Fibroblast of the conjunctiva (primary cell): ENCODE data around the gene PHF19.

Experiments used
- DNase-seq: peaks from one replicate; pipeline ENCODE4 v3.0.0-alpha.2; 2010; ENCODE audit warnings: low read depth

The PHF19 gene

GRCh38 chr9:120891884-120892747, 15.1 kb upstream of the PHF19 start:
- no peak for DNase-seq

- no peak for DNase-seq
Measured at GRCh38 chr9:120891245-120891883, 14.4 kb upstream of the PHF19 start.

- DNase-seq = no peak
Measured at GRCh38 chr9:120890320-120891244, 13.6 kb upstream of the PHF19 start.

- DNase-seq = no peak
Measured at GRCh38 chr9:120889606-120890271, 12.8 kb upstream of the PHF19 start.

DNA sequence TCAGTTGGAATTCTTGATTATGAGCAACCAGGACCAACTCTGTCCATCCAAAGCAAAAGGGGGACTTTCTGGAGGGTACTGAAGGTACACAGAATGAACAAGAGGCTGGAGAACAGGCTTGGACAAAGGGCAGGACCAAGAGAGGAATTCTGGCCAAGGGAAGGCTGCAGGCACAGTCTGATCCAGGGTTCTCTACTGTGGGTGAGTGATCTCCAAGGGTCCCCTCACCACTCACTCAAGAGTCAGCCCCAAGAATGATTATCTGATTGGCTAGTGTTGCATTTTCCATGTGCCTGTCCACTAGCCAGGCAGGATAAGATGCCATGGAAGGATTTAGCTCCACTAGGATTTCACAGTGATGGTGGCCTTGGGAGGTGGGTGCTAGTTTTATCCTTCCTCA, 11.6 kb upstream of the PHF19 start:
- no peak for DNase-seq

GRCh38 chr9:120886490-120886967, 9.5 kb upstream of the PHF19 start:
- DNase-seq = no peak

DNA sequence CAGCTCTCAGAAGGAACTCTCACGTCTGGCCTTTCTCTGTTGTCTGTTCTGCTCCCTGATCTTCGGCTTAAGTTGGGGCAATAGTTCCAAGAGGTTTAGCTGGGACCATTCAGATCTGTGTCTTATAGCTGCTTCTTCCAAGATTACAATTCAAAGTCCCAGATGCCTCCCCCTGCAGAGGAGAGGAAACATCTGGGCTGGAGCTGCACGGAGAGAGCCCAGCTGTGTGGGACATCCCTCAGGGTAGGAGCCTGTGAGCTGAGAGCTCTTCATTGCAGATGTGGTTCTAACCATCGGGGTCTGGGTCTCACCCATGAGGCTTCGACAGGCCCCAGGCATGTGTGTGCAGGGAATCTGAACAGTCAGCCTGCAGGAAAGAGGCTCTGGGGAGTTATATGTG, 9.0 kb upstream of the PHF19 start:
- DNase-seq = no peak

- DNase-seq = no peak
Measured at GRCh38 chr9:120885457-120885856, 8.5 kb upstream of the PHF19 start.

DNA sequence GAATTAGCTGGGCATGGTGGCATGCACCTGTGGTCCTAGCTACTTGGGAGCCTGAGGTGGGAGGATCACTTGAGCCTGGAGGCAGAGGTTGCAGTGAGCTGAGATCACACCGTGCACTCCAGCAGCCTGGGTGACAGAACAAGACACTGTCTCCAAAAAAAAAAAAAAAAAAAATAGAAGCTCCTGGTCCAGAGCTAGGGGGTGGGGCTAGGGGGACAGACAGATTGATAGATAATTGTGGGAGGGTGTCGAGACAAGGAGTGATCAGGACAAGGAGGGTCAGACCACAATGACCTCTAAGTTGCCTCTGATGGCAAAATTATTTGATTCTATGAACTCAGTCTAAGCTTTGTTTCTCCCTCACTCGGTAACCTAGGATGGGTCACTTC, 6.6 kb upstream of the PHF19 start:
- no peak for DNase-seq

- DNase-seq = no peak
Measured at GRCh38 chr9:120882935-120883607, 6.1 kb upstream of the PHF19 start.

DNA sequence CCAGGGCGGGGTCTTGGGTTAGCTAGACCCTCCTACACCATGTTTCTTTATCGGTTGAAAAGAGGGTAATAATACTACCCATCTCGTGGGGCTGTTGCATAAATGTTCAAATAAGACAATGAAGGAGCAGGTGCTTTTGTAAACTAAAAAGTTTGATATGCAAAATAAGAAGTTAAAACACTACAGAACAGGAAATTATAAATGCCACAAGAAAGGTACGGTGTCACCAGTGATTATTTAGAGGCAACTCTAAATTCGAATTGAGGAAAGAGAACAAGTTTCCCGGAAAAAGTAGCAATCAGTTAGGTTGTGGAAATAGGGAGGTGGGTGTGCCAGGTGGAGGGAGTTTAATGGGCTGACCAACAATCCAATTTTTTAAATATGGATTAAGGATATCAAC, 2.5 kb upstream of the PHF19 start:
- no peak for DNase-seq

GRCh38 chr9:120878188-120879130, 1.5 kb upstream of the PHF19 start:
- no peak for DNase-seq

DNA sequence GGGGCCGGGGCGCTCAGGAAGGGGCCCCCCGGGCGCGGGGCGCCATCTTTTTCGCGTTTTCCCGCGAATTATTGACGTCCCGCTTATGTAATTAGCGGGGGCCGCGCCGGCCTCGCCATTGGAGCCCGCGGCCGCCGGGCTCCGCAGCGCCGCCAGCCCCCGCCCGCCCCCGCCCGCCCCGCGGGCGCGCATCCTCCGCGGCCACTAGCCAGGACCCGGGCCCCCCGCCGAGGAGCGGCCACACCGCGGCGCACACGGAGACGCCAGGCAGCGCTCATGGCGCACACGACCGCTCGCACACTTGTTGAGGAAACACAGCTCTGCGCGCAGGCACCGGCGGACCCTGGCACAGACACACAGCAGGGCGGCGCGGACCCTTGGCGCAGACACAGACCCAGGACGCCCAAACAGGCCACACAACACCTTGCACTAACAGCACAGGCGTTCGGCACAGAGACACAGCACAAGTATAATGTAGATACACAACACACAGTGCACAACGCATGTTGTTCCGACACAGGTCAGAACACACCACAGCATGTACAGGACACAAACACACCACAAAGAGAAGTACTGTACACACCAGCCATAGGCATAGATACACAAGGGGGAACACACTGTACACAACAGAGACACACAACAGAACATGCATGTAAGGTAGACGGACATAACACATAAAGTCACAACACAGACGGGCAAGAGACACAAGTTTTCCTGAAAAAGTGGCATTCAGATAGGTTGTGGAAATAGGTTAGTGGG, 467 bp upstream of the PHF19 start:
- DNase-seq = no peak

DNA sequence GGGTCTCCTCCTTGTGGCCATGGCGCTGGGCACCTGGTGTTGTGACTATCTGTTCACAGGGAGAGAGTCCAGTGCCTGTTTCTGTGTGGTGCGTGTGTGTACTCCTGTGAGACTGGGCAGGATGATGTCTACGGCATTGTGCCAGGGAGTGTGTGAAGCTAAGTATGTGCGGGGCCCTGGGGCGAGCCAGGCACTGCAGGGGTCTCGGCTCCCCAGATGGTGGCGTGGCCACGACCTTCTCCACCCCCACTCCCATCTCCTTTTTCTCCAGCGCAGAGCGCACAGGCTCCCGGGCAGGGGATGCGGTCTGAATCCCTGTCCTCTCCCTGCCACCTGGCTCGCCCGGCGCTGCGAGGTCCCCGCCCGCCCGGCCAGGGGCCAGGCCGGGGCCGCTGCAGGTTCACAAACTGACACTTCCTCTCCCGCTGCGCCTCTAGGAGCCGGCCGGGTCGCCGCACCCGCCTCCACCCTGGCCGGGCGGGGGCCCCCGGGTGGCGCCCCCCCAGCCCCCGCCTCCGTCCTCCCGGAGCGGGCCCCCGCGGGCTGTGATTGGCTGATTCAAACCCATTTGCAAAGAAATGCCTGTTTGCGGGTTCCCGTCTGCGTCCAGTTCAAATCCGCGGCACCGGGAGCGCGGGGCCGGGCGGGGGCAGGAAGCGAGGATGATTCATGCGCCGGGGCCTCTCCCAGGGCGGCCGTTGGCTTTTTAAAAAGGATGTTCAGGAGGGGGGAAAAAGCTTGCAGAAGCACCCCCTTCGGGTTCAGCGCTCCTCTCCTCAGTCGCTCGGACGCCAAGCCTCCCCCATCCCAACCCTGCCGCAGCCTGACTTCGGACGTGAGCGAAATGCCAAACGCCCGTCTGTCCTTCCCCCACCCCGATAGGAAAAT, 790 bp downstream of the PHF19 start:
- peak; percentile 85 for DNase-seq

DNA sequence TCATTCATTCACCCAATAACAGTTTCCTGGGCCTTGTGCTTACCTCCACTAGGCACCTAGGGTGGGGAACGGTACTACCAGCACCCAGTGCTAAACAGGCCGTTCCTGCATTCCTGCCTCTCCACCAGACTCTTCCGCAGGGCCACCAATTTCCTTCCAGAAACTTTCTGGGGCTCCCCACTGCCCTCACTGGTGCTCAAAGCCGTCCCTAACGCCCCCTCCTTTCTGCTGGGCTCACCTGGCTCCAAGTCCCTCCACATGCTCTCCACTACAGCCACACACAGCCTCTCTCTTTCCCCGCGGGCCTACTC, 1.4 kb downstream of the PHF19 start:
- DNase-seq = no peak

DNA sequence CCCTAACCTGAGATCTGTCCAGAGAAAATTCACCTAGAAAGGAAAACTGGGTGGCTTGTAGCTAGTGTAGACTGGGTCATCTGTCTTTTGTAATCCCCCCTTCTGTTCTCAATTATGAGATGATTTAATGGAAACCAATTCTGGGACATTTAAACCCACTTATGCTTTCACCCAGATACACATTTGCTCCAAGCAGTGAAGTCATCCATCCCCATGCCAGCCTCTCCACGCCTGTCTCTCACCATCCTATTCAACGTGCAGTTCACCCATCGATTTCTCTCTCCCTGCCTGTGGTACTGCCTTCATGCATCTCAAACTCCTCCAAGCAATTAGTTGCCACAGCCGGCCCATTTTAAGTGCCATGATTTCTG, 1.8 kb downstream of the PHF19 start:
- DNase-seq = no peak

DNA sequence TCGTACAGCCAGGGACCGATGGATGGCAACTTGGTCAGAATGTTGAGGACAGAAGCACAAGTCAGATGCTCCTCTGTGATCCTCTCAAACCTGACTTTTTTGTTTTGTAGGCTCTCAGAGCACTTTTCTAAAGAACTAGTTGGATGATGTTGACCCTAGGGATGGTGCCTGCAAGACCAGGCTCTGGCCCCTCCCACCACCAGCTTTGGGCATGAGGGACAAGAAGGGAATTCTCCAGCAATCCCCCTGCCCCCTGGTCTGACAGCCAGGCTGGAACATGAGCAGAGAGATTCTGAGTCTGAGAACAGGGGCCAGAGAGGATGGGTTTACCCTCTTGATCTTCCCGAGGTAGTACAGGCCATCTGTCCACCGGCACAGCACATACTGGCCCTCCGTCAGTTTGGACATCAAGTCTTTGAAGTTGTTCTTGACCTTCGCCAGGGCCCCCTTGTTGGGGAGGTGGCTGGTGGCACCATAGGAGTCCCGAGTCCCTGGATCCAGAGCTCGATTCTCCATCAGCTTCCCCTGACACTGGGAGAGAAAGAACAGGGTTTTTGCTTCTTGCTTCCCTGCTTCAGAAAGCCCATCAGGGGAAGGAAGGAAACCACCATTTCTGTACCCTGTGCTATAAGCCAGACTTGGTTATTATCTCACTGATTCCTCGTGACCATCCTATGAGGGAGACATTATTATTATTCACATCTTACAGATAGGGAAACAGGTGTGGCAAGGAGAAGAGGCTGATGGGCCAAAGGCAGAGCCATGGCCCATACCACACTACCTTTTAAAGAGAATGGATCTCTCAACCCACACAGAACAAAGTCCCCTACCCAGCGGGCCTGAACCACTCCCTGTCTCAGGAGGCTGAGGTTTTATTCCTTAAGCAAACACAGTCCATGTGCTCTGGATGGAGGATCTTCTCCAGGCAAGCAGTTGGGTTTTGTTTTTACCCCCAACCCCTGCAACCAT, 2.5 kb downstream of the PHF19 start:
- no peak for DNase-seq
